Kidney epithelial cell (primary cell): ENCODE results near the gene RASSF3. TPM values are rescaled to one million over a fixed set of nuclear protein-coding genes. Genes with fewer than 3 reads are reported as not detected.
"Not testable (repeated sequence)": the region's sequence is repeated elsewhere in the genome, so short reads cannot be mapped to it uniquely, and the experiment has no call there.

Experiments
- DNase-seq: peaks from one replicate; pipeline ENCODE4 v3.0.0-alpha.2; 2010; ENCODE audit warnings: low read depth
- H3K27me3 ChIP-seq: 2 replicates; pipeline ENCODE4 v1.6.0; 2011; ENCODE audit warnings: low read length; ENCODE audit not compliant: control insufficient read depth, insufficient read depth
- H3K36me3 ChIP-seq: 2 replicates; pipeline ENCODE4 v1.5.1; 2011; ENCODE audit warnings: low read length; ENCODE audit not compliant: control insufficient read depth, insufficient read depth
- H3K4me3 ChIP-seq: 2 replicates; pipeline ENCODE4 v1.5.1; 2011; ENCODE audit warnings: low read depth, mild to moderate bottlenecking, control low read depth, low read length
- CTCF ChIP-seq: IDR thresholded peaks from 2 replicates; pipeline ENCODE4 v1.5.1; 2011; ENCODE audit warnings: mild to moderate bottlenecking, moderate library complexity, low read length, control low read depth, inconsistent platforms; ENCODE audit not compliant: insufficient read depth, poor library complexity, severe bottlenecking
- total RNA-seq: library from RNA; depleted of rRNA; stranded (reverse); fragments of >200 nt; gene quantifications from 2 replicates; pipeline ENCODE4 v1.2.3, GENCODE V29; 2015

The RASSF3 gene
- total RNA-seq, 1 donor from 2014 or later: 25.7 TPM

- H3K4me3 ChIP-seq: peak overlapping the region; percentile 85
- H3K36me3 ChIP-seq: no peaks in the 10 kb centered on the region
- no peak for TF ChIP-seq CTCF
- no peaks in the 10 kb centered on the region for H3K27me3 ChIP-seq
- DNase-seq: no peak
These were observed 1.3 kb downstream of the RASSF3 start for GRCh38 chr12:64611341-64612284.

DNA sequence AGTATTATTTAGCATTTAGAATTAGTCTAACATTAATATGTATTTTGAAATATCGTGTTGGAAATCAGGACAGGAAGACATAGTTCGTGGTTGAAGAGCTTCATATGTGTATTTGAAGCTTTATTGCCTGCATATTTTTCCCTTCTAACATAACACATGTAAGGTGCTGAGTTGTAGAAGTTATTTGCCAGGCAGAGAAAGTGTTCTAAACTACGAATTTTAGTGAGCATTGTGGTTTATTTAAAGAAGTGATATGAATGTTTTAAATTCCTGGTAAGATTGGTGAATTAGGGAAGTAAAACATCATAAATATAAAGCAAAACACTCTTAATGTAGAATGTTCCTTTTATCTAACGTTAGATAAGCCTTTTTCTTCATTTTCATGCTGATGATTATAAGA is 2.5 kb downstream of the RASSF3 start:
- no peak for TF ChIP-seq CTCF
- no peaks in the 10 kb centered on the region for H3K36me3 ChIP-seq
- no peak overlapping the region for H3K4me3 ChIP-seq
- no peaks in the 10 kb centered on the region for H3K27me3 ChIP-seq
- no peak for DNase-seq

GRCh38 chr12:64613775-64614398 is 3.6 kb downstream of the RASSF3 start:
- H3K36me3 ChIP-seq, H3K27me3 ChIP-seq, DNase-seq, H3K4me3 ChIP-seq: not testable (repeated sequence)

DNA sequence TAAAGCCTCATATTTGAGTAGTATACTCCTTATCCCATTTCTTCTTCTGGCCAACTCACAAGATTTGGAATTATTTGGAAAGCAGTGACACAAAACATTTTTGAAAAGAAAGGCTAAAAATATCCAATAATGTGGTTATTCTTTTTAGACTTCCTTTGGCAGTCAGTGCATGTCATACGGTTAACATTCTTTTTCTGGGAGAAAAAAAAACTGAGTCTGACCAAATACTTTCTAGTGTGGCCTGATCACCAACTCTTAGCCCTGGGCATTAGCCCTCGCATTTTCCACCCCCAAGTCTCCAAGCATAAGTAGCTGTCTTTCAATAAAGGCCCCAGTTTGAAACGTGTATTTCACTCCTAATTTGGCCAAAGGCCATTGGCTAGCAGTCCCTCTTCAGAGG is 5.9 kb downstream of the RASSF3 start:
- Histone ChIP-seq H3K36me3 (no peaks in the 10 kb centered on the region), H3K27me3 (no peaks in the 10 kb centered on the region), H3K4me3 (no peak overlapping the region)
- DNase-seq: no peak
- no peak for TF ChIP-seq CTCF

- DNase-seq: no peak
These were observed 8.8 kb downstream of the RASSF3 start for GRCh38 chr12:64618953-64619590.

More at GRCh38 chr12:64618953-64619590, 8.8 kb downstream of the RASSF3 start:
- TF ChIP-seq CTCF: no peak
- no peaks in the 10 kb centered on the region for H3K36me3 ChIP-seq
- no peaks in the 10 kb centered on the region for H3K27me3 ChIP-seq
- H3K4me3 ChIP-seq: no peak overlapping the region
